ENCODE results near the gene SUN2. TPM values are rescaled to one million over a fixed set of nuclear protein-coding genes. Genes with fewer than 3 reads are reported as not detected.

Gene SUN2
- total and polyA plus RNA-seq, 10 of the 15 experiments (the other 5 are each of a cell fraction or from before 2014, with no cell fraction given), result 0.18 to 107 (median 35.9) TPM

GRCh38 chr22:38795569-38795968 lies 39.8 kb upstream of the SUN2 start:
- no peak overlapping the region for H3K27ac ChIP-seq (ENCODE audit: control insufficient read depth, insufficient read depth)
- in situ Hi-C loops (cut with MboI) (no loop called here), intact Hi-C loops (cut with micrococcal nuclease; ENCODE audit: unreplicated experiment) (no loop called here)
- peaks cover 0 to 2% of the 10 kb centered on the region in 2 experiments; a peak in 1 of 4 replicates for H3K27me3 ChIP-seq (replicated peaks in 1 of 2; ENCODE audit: control insufficient read depth in 2 of 2, insufficient read depth in 2 of 2, low read length in 1 of 2)
- ChIA-PET CTCF (no interaction called here), SMC1A (ENCODE audit: uncharacterized antibody, unreplicated experiment) (no interaction called here), RAD21 (ENCODE audit: unreplicated experiment) (no interaction called here), POLR2A (interaction anchor here (1.1 kb wide), 1 partner anchor 88 kb away, joined by 3 read pairs; no protein-coding TSS in a partner anchor)
- H3K9ac ChIP-seq (ENCODE audit: control insufficient read depth, insufficient read depth, low read length), result no peak overlapping the region
- H3K4me2 ChIP-seq (ENCODE audit: control insufficient read depth, insufficient read depth), result no peak overlapping the region
- no peaks in the 10 kb centered on the region for H3K36me3 ChIP-seq (ENCODE audit: control insufficient read depth in 2 of 2, insufficient read depth in 2 of 2, low read length in 1 of 2)
- H3K4me3 ChIP-seq, result no peak overlapping the region
- no peaks in the 10 kb centered on the region; the same call in 2 of the 3 replicates for H3K9me3 ChIP-seq (replicated peaks; ENCODE audit: control insufficient read depth, insufficient read depth, low read length)
- TF ChIP-seq NFXL1 (IDR thresholded peaks at IDR 0.05; ENCODE audit: borderline replicate concordance) (no peak), SIX5 (IDR thresholded peaks at IDR 0.05; ENCODE audit: low read depth, low read length, severe bottlenecking) (no peak), RAD51 (IDR thresholded peaks at IDR 0.05) (no peak), NR2C1 (IDR thresholded peaks at IDR 0.05) (no peak), ASH2L (IDR thresholded peaks at IDR 0.05; ENCODE audit: borderline replicate concordance, low read depth) (no peak), YY1 (IDR thresholded peaks at IDR 0.05; ENCODE audit: low read depth, low read length) (no peak), ESRRA (IDR thresholded peaks at IDR 0.05; ENCODE audit: low read length) (no peak), BCL11A (IDR thresholded peaks at IDR 0.05; ENCODE audit: low read depth, low read length) (no peak), TARDBP (IDR thresholded peaks at IDR 0.05; ENCODE audit: borderline replicate concordance) (no peak), NBN (IDR thresholded peaks at IDR 0.05) (no peak), ZZZ3 (IDR thresholded peaks at IDR 0.05; ENCODE audit: control insufficient read depth, insufficient read length, low read depth) (no peak)
- TF ChIP-seq, protein P1, sequence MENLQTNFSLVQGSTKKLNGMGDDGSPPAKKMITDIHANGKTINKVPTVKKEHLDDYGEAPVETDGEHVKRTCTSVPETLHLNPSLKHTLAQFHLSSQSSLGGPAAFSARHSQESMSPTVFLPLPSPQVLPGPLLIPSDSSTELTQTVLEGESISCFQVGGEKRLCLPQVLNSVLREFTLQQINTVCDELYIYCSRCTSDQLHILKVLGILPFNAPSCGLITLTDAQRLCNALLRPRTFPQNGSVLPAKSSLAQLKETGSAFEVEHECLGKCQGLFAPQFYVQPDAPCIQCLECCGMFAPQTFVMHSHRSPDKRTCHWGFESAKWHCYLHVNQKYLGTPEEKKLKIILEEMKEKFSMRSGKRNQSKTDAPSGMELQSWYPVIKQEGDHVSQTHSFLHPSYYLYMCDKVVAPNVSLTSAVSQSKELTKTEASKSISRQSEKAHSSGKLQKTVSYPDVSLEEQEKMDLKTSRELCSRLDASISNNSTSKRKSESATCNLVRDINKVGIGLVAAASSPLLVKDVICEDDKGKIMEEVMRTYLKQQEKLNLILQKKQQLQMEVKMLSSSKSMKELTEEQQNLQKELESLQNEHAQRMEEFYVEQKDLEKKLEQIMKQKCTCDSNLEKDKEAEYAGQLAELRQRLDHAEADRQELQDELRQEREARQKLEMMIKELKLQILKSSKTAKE (IDR thresholded peaks at IDR 0.05; ENCODE audit: low read depth, poor library complexity, severe bottlenecking), result no peak
- ATAC-seq, result no peak
- FAIRE-seq, result no peak
- no peak overlapping the region for H2AFZ ChIP-seq (ENCODE audit: control insufficient read depth, low read depth, low read length)
- DNase-seq (ENCODE audit: low read depth, low spot score), result no peak
- no peaks in the 10 kb centered on the region for H3K79me2 ChIP-seq (ENCODE audit: control insufficient read depth, insufficient read depth, low read length)
- 6% methylated on average over 4 of the region's 4 CpGs for WGBS (ENCODE audit: insufficient coverage, insufficient replicate concordance, low lambda C conversion rate, missing lambda C conversion rate)
- H3K4me1 ChIP-seq (ENCODE audit: control insufficient read depth, insufficient read depth, low read length), result 0 out of 2 replicates have a peak, but pooled peaks cover 3% of the 10 kb centered on the region
- H4K20me1 ChIP-seq (ENCODE audit: control insufficient read depth, insufficient read depth), result no peaks in the 10 kb centered on the region
- BruUV-seq (replicated peaks), result no TSS peak

Data from GM12878 (cell line).